Osteoblast (primary cell): ENCODE data around the gene SLC39A9. TPM values are rescaled to one million over a fixed set of nuclear protein-coding genes. Genes with fewer than 3 reads are reported as not detected.
A peak's percentile ranks its signal among the peaks of the same experiment; 100 is the strongest.

ENCODE experiments used
- DNase-seq: peaks from one replicate; pipeline ENCODE4 v3.0.0; 2011; ENCODE audit warnings: low spot score, mixed read lengths; ENCODE audit not compliant: insufficient read length; ENCODE audit errors: missing footprints
- H2AFZ ChIP-seq: 2 replicates; pipeline ENCODE4 v1.6.0; 2011; ENCODE audit warnings: mild to moderate bottlenecking, low read length
- H3K27ac ChIP-seq: 2 replicates; pipeline ENCODE4 v1.5.1; 2011; ENCODE audit warnings: mild to moderate bottlenecking, low read depth, low read length, moderate library complexity
- H3K27me3 ChIP-seq: 2 replicates; pipeline ENCODE4 v1.6.0; 2012; ENCODE audit warnings: mild to moderate bottlenecking, control low read depth, inconsistent platforms, low read length, moderate library complexity; ENCODE audit not compliant: insufficient read depth
- H3K36me3 ChIP-seq: 2 replicates; pipeline ENCODE4 v1.5.1; 2011; ENCODE audit warnings: mild to moderate bottlenecking, low read length, control low read depth, moderate library complexity; ENCODE audit not compliant: insufficient read depth
- H3K4me1 ChIP-seq: 2 replicates; pipeline ENCODE4 v1.5.1; 2011; ENCODE audit warnings: mild to moderate bottlenecking, low read length, control low read depth, moderate library complexity; ENCODE audit not compliant: insufficient read depth
- H3K4me2 ChIP-seq: 2 replicates; pipeline ENCODE4 v1.6.0; 2011; ENCODE audit warnings: mild to moderate bottlenecking, low read length; ENCODE audit not compliant: insufficient read depth
- H3K4me3 ChIP-seq: fragments of 200-600 bp; sonication (generic); 3 replicates; pipeline ENCODE4 v1.5.1; 2012; ENCODE audit warnings: mild to moderate bottlenecking, low read length, inconsistent platforms; ENCODE audit not compliant: insufficient read depth
- H3K79me2 ChIP-seq: 2 replicates; pipeline ENCODE4 v1.6.0; 2012; ENCODE audit warnings: mild to moderate bottlenecking, low read length, control low read depth, inconsistent platforms; ENCODE audit not compliant: insufficient read depth
- H3K9me3 ChIP-seq: 2 replicates; pipeline ENCODE4 v1.5.1; 2011; ENCODE audit warnings: low read depth, low read length, control low read depth
- H4K20me1 ChIP-seq: 2 replicates; pipeline ENCODE4 v1.6.0; 2012; ENCODE audit warnings: mild to moderate bottlenecking, low read length, control low read depth; ENCODE audit not compliant: insufficient read depth
- total RNA-seq: library from RNA; depleted of rRNA; stranded (reverse); fragments of >200 nt; gene quantifications from 2 replicates; pipeline ENCODE4 v1.2.3, GENCODE V29; 2012
- TF ChIP-seq, protein P1 (sequence below): IDR thresholded peaks from 2 replicates; pipeline ENCODE4 v1.5.1; 2011; ENCODE audit warnings: mild to moderate bottlenecking, low read depth, low read length, moderate library complexity; ENCODE audit errors: extremely low read depth

SLC39A9 gene
- total RNA-seq, 1 donor, result 163 TPM

DNA sequence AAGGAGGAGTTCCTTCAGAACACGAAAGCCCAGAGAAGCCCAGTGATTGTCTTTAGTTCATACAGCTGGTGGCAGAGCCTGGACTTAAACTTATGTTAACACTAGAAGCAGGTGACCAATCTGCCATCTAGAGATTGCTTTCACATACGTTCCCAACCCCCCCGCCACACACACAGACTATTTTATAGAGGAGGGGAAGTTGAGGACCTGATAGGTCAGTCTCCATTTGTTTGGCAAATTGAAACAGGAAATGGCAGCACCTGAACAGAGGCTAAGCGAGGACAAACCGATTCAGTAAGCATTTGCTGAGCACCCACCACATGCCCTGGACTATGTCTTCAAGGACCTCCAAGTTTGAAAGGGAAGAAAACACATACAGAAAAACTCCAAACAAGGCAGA, 81.2 kb downstream of the SLC39A9 start:
- no peak for DNase-seq
- Histone ChIP-seq H3K36me3 (no peaks in the 10 kb centered on the region), H3K9me3 (no peaks in the 10 kb centered on the region), H4K20me1 (no peaks in the 10 kb centered on the region), H3K27me3 (peaks cover 35% of the 10 kb centered on the region), H3K27ac (no peak overlapping the region), H2AFZ (no peak overlapping the region), H3K79me2 (no peaks in the 10 kb centered on the region), H3K4me2 (no peak overlapping the region), H3K4me1 (no peaks in the 10 kb centered on the region), H3K4me3 (no peak overlapping the region)
- TF ChIP-seq, protein P1, sequence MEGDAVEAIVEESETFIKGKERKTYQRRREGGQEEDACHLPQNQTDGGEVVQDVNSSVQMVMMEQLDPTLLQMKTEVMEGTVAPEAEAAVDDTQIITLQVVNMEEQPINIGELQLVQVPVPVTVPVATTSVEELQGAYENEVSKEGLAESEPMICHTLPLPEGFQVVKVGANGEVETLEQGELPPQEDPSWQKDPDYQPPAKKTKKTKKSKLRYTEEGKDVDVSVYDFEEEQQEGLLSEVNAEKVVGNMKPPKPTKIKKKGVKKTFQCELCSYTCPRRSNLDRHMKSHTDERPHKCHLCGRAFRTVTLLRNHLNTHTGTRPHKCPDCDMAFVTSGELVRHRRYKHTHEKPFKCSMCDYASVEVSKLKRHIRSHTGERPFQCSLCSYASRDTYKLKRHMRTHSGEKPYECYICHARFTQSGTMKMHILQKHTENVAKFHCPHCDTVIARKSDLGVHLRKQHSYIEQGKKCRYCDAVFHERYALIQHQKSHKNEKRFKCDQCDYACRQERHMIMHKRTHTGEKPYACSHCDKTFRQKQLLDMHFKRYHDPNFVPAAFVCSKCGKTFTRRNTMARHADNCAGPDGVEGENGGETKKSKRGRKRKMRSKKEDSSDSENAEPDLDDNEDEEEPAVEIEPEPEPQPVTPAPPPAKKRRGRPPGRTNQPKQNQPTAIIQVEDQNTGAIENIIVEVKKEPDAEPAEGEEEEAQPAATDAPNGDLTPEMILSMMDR, result no peak

DNA sequence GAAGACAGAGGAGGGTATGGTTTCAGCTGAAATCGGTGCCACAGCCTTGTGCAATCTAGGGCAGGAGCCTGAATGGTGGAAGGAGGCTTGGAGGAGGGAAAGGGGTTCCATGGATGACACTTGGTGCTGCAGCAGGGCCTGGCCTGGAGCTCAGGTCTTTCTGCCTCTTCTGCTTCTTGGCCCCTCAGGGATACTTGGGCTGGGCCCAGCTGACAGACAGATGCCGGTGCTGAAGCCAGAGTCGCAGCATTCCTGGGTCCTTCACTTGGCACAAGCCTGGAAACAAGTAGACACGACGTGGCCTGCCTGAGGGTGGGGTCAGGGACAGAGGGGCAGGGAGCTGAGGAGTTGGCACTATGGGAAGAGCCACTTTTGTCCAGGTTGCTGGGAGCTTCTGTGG, 81.6 kb downstream of the SLC39A9 start:
- Histone ChIP-seq H3K79me2 (no peaks in the 10 kb centered on the region), H3K36me3 (no peaks in the 10 kb centered on the region), H2AFZ (no peak overlapping the region), H3K27me3 (peaks cover 39% of the 10 kb centered on the region), H4K20me1 (no peaks in the 10 kb centered on the region), H3K4me2 (no peak overlapping the region), H3K4me3 (no peak overlapping the region), H3K4me1 (no peaks in the 10 kb centered on the region), H3K9me3 (no peaks in the 10 kb centered on the region), H3K27ac (no peak overlapping the region)
- DNase-seq, result no peak
- TF ChIP-seq, protein P1, result no peak

DNA sequence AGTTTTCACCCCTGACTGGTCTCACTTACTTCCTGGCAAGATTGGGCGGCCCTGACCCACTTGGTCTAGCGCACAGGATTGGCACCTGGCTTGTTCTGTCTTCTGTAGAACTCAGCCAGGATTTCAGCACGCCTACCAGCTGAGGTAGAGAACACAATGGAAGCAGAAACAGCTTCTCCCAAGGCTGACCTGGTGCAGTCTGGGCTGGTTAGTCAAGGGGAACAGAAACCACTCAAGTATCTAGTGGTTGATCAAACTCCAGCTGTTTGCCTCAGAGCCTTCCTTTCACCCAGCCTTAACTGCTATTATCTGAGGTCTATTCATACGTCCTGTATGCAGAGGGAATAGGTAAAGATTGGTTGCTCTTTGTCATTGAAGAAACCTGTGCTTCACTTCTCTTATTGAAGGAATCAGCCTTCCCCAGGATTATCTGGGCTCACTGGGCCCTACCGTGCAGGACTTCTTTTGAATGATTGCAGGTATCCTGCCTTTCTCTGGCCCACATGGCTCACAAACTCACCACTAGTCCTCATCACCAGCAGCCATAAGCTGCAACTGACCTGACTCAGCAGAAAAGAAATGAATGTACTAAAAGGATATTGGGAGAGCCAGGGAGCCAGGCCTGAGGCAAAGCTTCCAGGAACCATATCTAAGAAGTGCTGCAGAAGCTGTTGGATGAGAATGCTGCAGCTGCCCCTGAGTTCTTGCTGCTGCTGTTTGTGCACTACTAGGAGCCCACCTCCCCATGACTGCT, 83.5 kb downstream of the SLC39A9 start:
- H3K27me3 ChIP-seq, result peaks cover 58% of the 10 kb centered on the region

DNA sequence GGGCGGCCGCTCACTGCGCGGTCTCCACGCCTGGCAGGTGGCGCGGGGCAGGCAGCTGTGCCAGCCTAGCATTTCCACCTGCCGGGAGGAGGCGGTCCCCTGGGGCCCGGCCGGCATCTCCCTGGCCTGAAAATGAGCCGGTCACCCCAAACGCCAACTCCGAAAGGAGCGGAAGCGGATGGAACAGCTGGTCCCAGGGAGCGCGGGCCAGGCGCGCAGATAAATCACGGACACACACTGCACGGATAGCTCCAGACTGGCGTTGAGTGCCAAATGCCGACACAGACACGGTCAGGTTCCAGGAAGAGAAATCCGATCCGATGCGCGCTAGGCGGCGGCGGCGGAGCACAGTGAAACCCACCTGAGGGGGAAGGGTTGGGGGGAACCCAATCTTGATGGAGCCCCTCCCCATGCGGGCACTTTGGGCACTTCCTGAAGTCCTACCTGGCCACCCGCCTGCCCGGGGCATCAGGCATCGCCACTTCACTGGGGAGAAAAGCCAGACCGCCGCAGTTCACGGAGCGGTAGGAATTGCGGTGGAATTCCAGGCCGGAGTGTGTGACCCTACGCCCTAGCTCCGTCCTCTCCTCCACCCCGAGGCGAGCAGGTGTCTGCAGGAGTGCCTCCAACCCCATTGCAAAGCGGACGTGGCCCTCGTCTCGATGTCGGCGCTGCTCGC, 85.4 kb downstream of the SLC39A9 start:
- H3K4me3 ChIP-seq, result peak overlapping the region; percentile 22
- no peaks in the 10 kb centered on the region for H3K79me2 ChIP-seq
- H3K27ac ChIP-seq, result no peak overlapping the region
- H2AFZ ChIP-seq, result no peak overlapping the region
- peak; percentile 93 for DNase-seq
- no peaks in the 10 kb centered on the region for H3K4me1 ChIP-seq
- TF ChIP-seq, protein P1, result no peak
- H3K36me3 ChIP-seq, result no peaks in the 10 kb centered on the region
- peaks cover 70% of the 10 kb centered on the region for H3K27me3 ChIP-seq
- H3K9me3 ChIP-seq, result no peaks in the 10 kb centered on the region
- H3K4me2 ChIP-seq, result no peak overlapping the region
- H4K20me1 ChIP-seq, result no peaks in the 10 kb centered on the region

More for the DNA sequence above, 83.5 kb downstream of the SLC39A9 start:
- Histone ChIP-seq H3K36me3 (no peaks in the 10 kb centered on the region), H3K27ac (no peak overlapping the region), H2AFZ (no peak overlapping the region), H3K4me2 (no peak overlapping the region), H3K4me3 (no peak overlapping the region), H3K79me2 (no peaks in the 10 kb centered on the region), H3K4me1 (no peaks in the 10 kb centered on the region), H3K9me3 (no peaks in the 10 kb centered on the region), H4K20me1 (no peaks in the 10 kb centered on the region)
- TF ChIP-seq, protein P1, result no peak
- DNase-seq, result no peak
